Cardiac fibroblast (primary cell): ENCODE results near the gene SQSTM1.

ENCODE experiments used
- DNase-seq, 2 donors: peaks; one replicate each; pipeline versions ENCODE4 v3.0.0 to v3.0.0-alpha.2; 2010; ENCODE audit warnings: low read depth in 2 of 2
- H3K4me3 ChIP-seq, 2 donors: replicated peaks in 1 of 2; 1 replicate in 1 of 2; 2 replicates in 1 of 2; pipeline ENCODE4 v1.5.1; 2011; ENCODE audit warnings: low read depth in 2 of 2, low read length in 2 of 2, mild to moderate bottlenecking in 2 of 2, moderate library complexity in 1 of 2
- TF ChIP-seq, protein P1 (sequence below): IDR thresholded peaks from one replicate; pipeline ENCODE4 v1.5.1; 2011; ENCODE audit warnings: low read depth, mild to moderate bottlenecking, low read length, inconsistent platforms

SQSTM1 gene

DNA sequence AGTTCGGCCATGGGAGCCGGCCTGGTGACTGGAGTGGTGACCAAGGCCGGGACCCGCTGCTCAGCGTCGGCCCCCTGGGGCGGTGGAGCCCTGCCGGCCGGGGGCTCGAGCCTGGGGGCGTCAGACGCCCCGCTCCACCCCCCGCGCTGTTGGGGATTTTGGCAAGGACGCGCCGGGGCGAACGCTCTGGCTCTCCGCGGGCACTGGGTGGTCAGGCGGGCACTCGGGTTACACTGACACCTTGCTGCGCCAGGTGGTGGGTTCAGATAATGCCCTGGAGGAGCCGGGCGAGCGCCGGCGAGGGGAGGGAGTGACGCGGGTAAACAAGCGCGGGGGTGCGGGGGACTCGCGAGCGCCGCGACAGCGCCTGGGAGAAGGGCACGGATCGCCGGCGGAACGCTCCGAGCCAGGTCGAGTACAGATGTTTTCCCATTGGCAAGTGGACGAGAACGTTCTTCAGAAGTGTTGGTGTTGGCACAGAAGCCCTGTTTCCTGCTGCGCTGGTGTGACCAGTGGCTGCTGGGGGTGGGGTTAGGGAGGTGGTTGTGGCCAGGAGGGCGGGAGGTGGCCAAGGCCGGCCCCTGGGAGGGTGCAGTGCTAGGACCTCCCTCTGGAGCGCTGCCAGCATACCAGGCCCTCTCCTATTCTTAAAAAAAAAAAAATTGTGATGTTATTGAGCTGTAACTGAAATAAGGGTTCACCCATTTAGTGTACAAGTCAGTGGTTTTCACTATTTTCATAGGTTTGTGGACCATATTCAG is 773 bp downstream of the SQSTM1 start:
- peak overlapping the region; percentile 85 to 91 for H3K4me3 ChIP-seq
- DNase-seq = peak; percentile 96 to 97
- TF ChIP-seq, protein P1, sequence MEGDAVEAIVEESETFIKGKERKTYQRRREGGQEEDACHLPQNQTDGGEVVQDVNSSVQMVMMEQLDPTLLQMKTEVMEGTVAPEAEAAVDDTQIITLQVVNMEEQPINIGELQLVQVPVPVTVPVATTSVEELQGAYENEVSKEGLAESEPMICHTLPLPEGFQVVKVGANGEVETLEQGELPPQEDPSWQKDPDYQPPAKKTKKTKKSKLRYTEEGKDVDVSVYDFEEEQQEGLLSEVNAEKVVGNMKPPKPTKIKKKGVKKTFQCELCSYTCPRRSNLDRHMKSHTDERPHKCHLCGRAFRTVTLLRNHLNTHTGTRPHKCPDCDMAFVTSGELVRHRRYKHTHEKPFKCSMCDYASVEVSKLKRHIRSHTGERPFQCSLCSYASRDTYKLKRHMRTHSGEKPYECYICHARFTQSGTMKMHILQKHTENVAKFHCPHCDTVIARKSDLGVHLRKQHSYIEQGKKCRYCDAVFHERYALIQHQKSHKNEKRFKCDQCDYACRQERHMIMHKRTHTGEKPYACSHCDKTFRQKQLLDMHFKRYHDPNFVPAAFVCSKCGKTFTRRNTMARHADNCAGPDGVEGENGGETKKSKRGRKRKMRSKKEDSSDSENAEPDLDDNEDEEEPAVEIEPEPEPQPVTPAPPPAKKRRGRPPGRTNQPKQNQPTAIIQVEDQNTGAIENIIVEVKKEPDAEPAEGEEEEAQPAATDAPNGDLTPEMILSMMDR = peak; percentile 6

DNA sequence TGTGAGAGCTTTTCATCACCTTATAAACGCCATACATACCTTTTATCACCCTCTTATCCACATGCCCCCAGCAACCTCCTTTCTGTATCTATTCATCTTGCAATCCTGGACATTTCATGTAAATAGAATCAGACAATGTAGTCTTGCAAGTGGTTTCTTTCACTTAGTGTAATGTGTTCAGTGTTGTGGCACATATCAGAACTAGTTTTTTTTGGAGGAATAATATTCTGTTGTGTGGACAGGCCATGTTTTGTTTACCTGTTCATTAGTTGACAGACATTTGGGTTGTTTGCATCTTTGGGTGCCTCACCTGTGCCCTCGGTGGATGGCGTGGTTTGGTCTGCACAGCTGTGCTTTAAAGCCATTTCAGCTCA is 1.3 kb downstream of the SQSTM1 start:
- no peak for DNase-seq

DNA sequence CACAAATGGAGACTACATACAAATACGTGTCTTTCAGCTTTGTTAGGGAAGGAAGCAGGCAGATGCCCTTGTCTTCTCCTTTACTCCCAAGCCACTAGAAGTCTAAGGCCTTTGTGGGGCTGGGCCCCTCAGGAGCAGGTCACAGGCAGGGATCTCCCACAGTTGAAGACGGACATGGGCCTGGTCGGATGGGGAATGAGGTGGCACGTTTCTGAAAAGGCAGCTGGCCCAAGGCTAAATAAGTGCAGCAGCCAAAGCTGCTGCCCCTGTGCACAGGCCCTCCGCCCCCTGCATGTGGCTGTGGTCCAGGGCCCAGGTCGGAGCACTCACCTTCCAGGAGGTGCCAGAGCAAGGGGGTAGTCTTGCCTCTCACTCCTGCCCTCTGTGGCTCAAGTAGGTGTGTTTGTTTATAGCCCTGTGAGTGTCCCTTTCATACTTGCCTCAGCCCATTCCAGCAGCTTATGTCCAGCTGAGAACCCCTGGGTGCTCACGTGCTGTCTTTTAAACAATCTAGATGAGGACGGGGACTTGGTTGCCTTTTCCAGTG is 1.8 kb downstream of the SQSTM1 start:
- TF ChIP-seq, protein P1 = no peak
- peak overlapping the region; percentile 85 to 91 for H3K4me3 ChIP-seq
- no peak for DNase-seq

More for the DNA sequence above, 1.3 kb downstream of the SQSTM1 start:
- peak overlapping the region; percentile 85 to 91 for H3K4me3 ChIP-seq
- TF ChIP-seq, protein P1 = no peak

DNA sequence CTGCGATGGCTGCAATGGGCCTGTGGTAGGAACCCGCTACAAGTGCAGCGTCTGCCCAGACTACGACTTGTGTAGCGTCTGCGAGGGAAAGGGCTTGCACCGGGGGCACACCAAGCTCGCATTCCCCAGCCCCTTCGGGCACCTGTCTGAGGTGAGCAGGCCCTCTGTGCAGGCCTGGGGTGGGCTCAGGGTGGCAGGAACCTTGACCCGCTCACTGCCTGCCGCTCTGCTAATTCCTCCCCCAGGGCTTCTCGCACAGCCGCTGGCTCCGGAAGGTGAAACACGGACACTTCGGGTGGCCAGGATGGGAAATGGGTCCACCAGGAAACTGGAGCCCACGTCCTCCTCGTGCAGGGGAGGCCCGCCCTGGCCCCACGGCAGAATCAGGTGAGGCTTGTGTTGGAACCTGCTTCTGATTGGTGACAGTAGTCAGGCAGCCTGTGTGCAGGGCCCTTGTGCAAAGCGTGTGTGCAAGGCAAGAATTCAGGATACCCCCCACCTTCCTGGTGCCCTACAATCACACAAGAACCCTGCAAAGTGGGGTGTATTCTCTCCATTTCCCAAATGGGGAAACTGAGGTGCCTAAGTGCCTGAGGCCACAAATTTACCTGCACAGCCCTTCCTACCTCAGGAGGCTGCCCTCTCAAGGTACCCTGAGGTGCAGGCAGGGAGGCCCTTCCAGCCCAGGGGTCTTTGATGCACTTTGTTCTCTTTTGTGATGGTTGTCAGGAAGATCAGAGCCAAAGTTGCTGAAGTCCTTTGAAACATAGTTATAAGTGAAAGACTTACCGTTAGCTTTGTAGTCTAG is 3.4 kb downstream of the SQSTM1 start:
- H3K4me3 ChIP-seq = peak overlapping the region; percentile 85 to 91
- TF ChIP-seq, protein P1 = no peak

DNA sequence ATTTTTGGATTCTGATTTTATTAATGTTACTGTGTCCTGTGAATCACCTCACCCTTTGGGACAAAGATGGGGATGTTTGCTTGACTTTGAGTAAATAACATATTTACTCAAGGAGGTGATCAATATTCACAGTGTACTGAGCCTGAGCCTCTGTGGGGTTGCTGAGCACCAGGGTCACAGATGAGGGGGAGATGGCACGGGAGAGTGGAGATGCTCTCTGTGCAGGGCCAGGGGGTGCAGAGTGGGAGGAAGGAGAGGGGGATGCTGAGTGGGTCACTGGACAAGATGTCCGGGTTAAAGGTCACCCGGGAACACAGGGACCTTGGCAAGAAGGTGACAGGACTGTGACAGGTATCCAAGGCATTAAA is 4.0 kb downstream of the SQSTM1 start:
- TF ChIP-seq, protein P1 = no peak
- peak overlapping the region in 1 of 2 donors; percentile 85 for H3K4me3 ChIP-seq
- DNase-seq = no peak

More for the DNA sequence above, 3.4 kb downstream of the SQSTM1 start:
- no peak for DNase-seq

DNA sequence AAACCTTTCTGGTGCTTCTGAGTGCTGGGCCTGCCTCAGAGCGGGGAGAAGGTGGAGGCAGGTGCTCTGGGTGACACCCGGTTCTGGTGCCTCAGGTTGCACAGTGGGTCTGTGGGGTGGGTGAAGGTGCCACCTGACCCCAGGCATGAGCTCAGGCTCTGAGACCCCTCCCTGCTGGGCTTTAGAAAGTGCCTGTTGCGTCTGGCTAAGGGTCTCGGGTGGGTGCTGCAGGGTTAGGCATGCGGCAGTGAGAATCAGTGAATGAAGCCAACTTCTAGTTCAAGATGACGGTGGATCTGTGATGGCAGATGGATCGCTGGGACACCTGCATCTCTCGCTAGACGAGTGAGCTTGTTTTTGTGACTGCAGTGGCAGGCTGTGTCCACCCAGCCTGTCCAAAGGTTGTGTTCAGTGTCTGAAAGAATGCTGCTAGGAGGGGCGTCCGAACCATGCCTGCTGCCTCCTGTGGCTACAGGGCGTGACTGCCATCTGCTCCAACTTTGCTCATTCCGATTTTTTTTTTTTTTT is 5.0 kb downstream of the SQSTM1 start:
- H3K4me3 ChIP-seq = no peak overlapping the region
- TF ChIP-seq, protein P1 = no peak
- DNase-seq = no peak
